Loucy (cell line): ENCODE data around the gene FAM53A.

Experiments
- CTCF ChIP-seq: fragments of 200-600 bp; sonication (generic); conservative IDR thresholded peaks from 2 replicates; pipeline ENCODE4 v1.5.1; 2014; ENCODE audit warnings: mild to moderate bottlenecking, antibody characterized with exemption, low read length
- EZH2phosphoT487 ChIP-seq: fragments of 200-600 bp; IDR thresholded peaks from 2 replicates; pipeline ENCODE4 v1.6.1; 2018; ENCODE audit warnings: antibody characterized with exemption, mild to moderate bottlenecking, moderate library complexity, borderline replicate concordance

- TF ChIP-seq CTCF (no peak), EZH2phosphoT487 (no peak)
Measured at GRCh38 chr4:1608821-1609500, 75.2 kb downstream of the FAM53A start.
